OCI-LY7 (cell line): ENCODE results near the gene CHCHD10. TPM values are rescaled to one million over a fixed set of nuclear protein-coding genes. Genes with fewer than 3 reads are reported as not detected.

ENCODE experiments used
- BruUV-seq: library from RNA; stranded (reverse); fragments of 400-500 nt; replicated peaks from 2 replicates; lab custom pipeline; 2021; lab: Mats Ljungman, UMichigan
- CTCF ChIA-PET: fragments of 300-600 bp; sonication (Branson Sonifier 250); formaldehyde crosslinking; loops from one replicate; lab custom pipeline; 2022; ENCODE audit warnings: antibody characterized with exemption; ENCODE audit not compliant: unreplicated experiment; lab: Charles Lee
- POLR2A ChIA-PET: fragments of 300-600 bp; sonication (Branson Sonifier 250); formaldehyde crosslinking; loops from one replicate; lab custom pipeline; 2022; ENCODE audit warnings: antibody characterized with exemption; lab: Charles Lee
- DNase-seq: peaks from one replicate; pipeline ENCODE4 v3.0.0-alpha.2; 2015; ENCODE audit warnings: low spot score
- H2AFZ ChIP-seq: fragments of 200-600 bp; sonication (generic), shearing (Covaris generic); 2 replicates; pipeline ENCODE4 v1.6.1; 2014; ENCODE audit warnings: mild to moderate bottlenecking, antibody characterized with exemption, low read length, moderate library complexity
- H3K27ac ChIP-seq: fragments of 200-600 bp; sonication (generic); 2 replicates; pipeline ENCODE4 v1.5.1; 2014; ENCODE audit warnings: mixed run types, low read depth, mild to moderate bottlenecking, moderate library complexity, low read length, inconsistent platforms; ENCODE audit not compliant: poor library complexity, severe bottlenecking
- H3K36me3 ChIP-seq: fragments of 200-600 bp; sonication (generic); 2 replicates; pipeline ENCODE4 v1.6.1; 2014; ENCODE audit warnings: mild to moderate bottlenecking, antibody characterized with exemption, low read length, moderate library complexity, mixed read lengths; ENCODE audit not compliant: insufficient read depth
- H3K4me1 ChIP-seq: fragments of 200-600 bp; sonication (generic); 2 replicates; pipeline ENCODE4 v1.5.1; 2014; ENCODE audit warnings: mild to moderate bottlenecking, low read length; ENCODE audit not compliant: insufficient read depth, poor library complexity, severe bottlenecking
- H3K4me2 ChIP-seq: fragments of 200-600 bp; sonication (generic); 2 replicates; pipeline ENCODE4 v1.6.1; 2014; ENCODE audit warnings: mild to moderate bottlenecking, low read length
- H3K4me3 ChIP-seq: fragments of 200-600 bp; sonication (generic); 2 replicates; pipeline ENCODE4 v1.5.1; 2014; ENCODE audit warnings: mild to moderate bottlenecking, low read depth, low read length; ENCODE audit not compliant: poor library complexity, severe bottlenecking
- H3K79me2 ChIP-seq: fragments of 200-600 bp; sonication (generic); 2 replicates; pipeline ENCODE4 v1.6.1; 2016; ENCODE audit warnings: low read depth, mild to moderate bottlenecking, low read length, moderate library complexity, mixed read lengths; ENCODE audit not compliant: insufficient read depth
- H3K9me2 ChIP-seq: fragments of 200-600 bp; sonication (generic); 2 replicates; pipeline ENCODE4 v1.6.1; 2016; ENCODE audit warnings: mild to moderate bottlenecking, low read length, mixed read lengths; ENCODE audit not compliant: insufficient read depth
- H3K9me3 ChIP-seq: fragments of 200-600 bp; sonication (generic); 2 replicates; pipeline ENCODE4 v1.6.1; 2014; ENCODE audit warnings: mild to moderate bottlenecking, mixed run types, low read length, mixed read lengths
- H4K20me1 ChIP-seq: fragments of 200-600 bp; sonication (generic); 2 replicates; pipeline ENCODE4 v1.6.1; 2014; ENCODE audit warnings: mild to moderate bottlenecking, antibody characterized with exemption, low read length, moderate library complexity, mixed read lengths; ENCODE audit not compliant: insufficient read depth
- CTCF ChIP-seq: fragments of 200-600 bp; sonication (generic); conservative IDR thresholded peaks from 2 replicates; pipeline ENCODE4 v1.5.1; 2014; ENCODE audit warnings: mild to moderate bottlenecking, antibody characterized with exemption, low read length, moderate library complexity, mixed read lengths
- EZH2phosphoT487 ChIP-seq: fragments of 200-600 bp; sonication (generic); IDR thresholded peaks from 2 replicates; pipeline ENCODE4 v1.6.1; 2018; ENCODE audit warnings: low read depth, borderline replicate concordance, mild to moderate bottlenecking, mixed run types, antibody characterized with exemption, low read length, moderate library complexity, mixed read lengths
- intact Hi-C: fragments of 100-400 bp; cut with micrococcal nuclease; formaldehyde crosslinking; loops from one replicate; pipeline ENCODE4 v1.10.0; 2022; ENCODE audit not compliant: unreplicated experiment
- total RNA-seq, 2 experiments: library from RNA; depleted of rRNA in 1 of 2; stranded (reverse); fragments of >200 nt in 1 of 2; shearing (Covaris generic) in 1 of 2; gene quantifications; 2 replicates each; pipeline ENCODE4 v1.2.3, GENCODE V29; 2014 to 2022

CHCHD10 gene
- total RNA-seq, 2 experiments from 2014 or later = 50.8 to 252 TPM

DNA sequence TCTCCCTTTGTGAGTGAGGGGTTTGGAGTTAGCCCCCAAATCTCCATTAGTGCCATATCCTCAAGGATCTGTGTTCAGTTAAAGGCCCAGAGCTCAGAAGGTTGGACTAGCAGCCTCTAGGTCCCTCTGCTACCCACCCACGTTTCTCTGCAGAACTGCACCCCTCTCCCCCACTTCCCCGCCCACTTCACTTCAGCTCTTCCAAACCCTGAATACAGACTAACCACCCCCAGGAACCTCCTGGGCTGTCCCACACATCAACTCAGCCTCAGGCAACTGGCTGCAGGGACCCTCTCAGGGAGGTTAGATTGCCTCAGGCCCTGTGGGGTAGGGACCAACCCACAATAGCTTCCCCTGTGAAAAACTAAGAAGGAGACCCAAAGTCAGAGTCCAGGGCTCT is 14.4 kb downstream of the CHCHD10 start:
- ChIA-PET POLR2A (interaction anchor here (0.6 to 2.5 kb wide), 8 partner anchors 12 to 104 kb away, joined by 3 to 8 read pairs (median 3); partner anchors contain the start of gene SLC2A11), CTCF (no interaction called here)
- peak overlapping the region; percentile 78 for H3K4me3 ChIP-seq
- peaks cover 59% of the 10 kb centered on the region for H3K4me1 ChIP-seq
- H3K9me2 ChIP-seq = no peaks in the 10 kb centered on the region
- intact Hi-C loops = loop anchor here (5.0 to 10.0 kb wide), 2 partner anchors 94 to 819 kb away; no protein-coding TSS in a partner anchor
- no peaks in the 10 kb centered on the region for H4K20me1 ChIP-seq
- no peaks in the 10 kb centered on the region for H3K9me3 ChIP-seq
- peaks cover 11% of the 10 kb centered on the region; the same call in 1 of the 2 replicates for H3K79me2 ChIP-seq
- BruUV-seq = no TSS peak
- H2AFZ ChIP-seq = no peak overlapping the region
- peak overlapping the region; percentile 95 for H3K27ac ChIP-seq
- H3K36me3 ChIP-seq = no peaks in the 10 kb centered on the region; the same call in 1 of the 2 replicates
- DNase-seq = peak; percentile 70
- peak overlapping the region; percentile 93 for H3K4me2 ChIP-seq
- TF ChIP-seq CTCF = peak; percentile 38; the same call in 1 of the 2 replicates
- no peak for TF ChIP-seq EZH2phosphoT487

DNA sequence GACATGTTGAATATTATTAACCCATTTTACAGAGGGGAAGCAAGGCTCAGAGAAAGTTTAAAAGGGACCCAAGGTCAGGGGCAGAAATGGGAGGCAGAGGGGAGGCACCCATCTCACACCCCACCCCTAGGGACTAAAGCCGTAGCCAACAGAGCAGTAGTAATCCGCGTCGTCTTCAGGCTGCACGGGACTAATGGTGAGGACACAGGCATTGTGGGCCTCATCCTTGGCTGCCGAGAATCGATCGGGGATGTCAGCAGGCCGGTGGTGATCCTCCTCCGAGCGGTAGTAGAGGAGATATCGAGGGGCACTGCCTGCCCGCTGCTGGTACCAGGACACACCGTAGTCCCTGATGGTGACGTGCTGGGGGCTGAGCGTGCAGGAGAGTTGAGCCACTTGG is 15.0 kb downstream of the CHCHD10 start:
- H3K4me3 ChIP-seq = peak overlapping the region; percentile 78

More for the DNA sequence above, 15.0 kb downstream of the CHCHD10 start:
- Histone ChIP-seq H3K4me2 (peak overlapping the region; percentile 93), H3K79me2 (peaks cover 11% of the 10 kb centered on the region; the same call in 1 of the 2 replicates), H3K27ac (peak overlapping the region; percentile 95), H3K9me2 (no peaks in the 10 kb centered on the region), H3K36me3 (no peaks in the 10 kb centered on the region; the same call in 1 of the 2 replicates), H4K20me1 (no peaks in the 10 kb centered on the region), H3K4me1 (peaks cover 58% of the 10 kb centered on the region), H2AFZ (no peak overlapping the region), H3K9me3 (no peaks in the 10 kb centered on the region)
- POLR2A ChIA-PET = interaction anchor here (0.6 to 2.5 kb wide), 9 partner anchors 11 to 1009 kb away, joined by 3 to 8 read pairs (median 3); partner anchors contain the start of gene SLC2A11
- peak; percentile 82 for DNase-seq
- TF ChIP-seq CTCF (no peak), EZH2phosphoT487 (no peak)
- TSS peak; percentile 87 for BruUV-seq
- CTCF ChIA-PET = no interaction called here
- intact Hi-C loops = loop anchor here (1.0 to 10.0 kb wide), 4 partner anchors 14 to 818 kb away; no protein-coding TSS in a partner anchor
